Stimulated activated CD8-positive, alpha-beta memory T cell treated with anti-CD3 and anti-CD28 coated beads, Interleukin-4, amount 100 ng/mL, for 24 hours (primary cell): ENCODE data around the gene RMI1.

ENCODE experiments used
- DNase-seq: peaks from one replicate; pipeline ENCODE4 v3.0.0-alpha.2; 2020; ENCODE audit warnings: low read depth

The RMI1 gene

GRCh38 chr9:83969602-83970001 is 11.0 kb upstream of the RMI1 start:
- DNase-seq = no peak

- no peak for DNase-seq
Measured at GRCh38 chr9:83971485-83971884, 9.1 kb upstream of the RMI1 start.

GRCh38 chr9:83972286-83972685 is 8.3 kb upstream of the RMI1 start:
- no peak for DNase-seq

- DNase-seq = no peak
Measured at GRCh38 chr9:83975300-83975699, 5.3 kb upstream of the RMI1 start.

- no peak for DNase-seq
Measured at GRCh38 chr9:83976372-83976771, 4.2 kb upstream of the RMI1 start.

- no peak for DNase-seq
Measured at GRCh38 chr9:83977196-83977595, 3.4 kb upstream of the RMI1 start.

GRCh38 chr9:83978992-83979811 is 1.4 kb upstream of the RMI1 start:
- peak; percentile 79 for DNase-seq

GRCh38 chr9:83979812-83980394 is 702 bp upstream of the RMI1 start, which contains the start of gene HNRNPK:
TSS of gene HNRNPK (minus strand) at chr9:83980215. CDS start at chr9:83978252, 1,963 bp downstream.
- DNase-seq = peak; percentile 99

GRCh38 chr9:83981126-83981871 is 694 bp downstream of the RMI1 start:
- DNase-seq = no peak

- DNase-seq = no peak
Measured at GRCh38 chr9:83986195-83986594, 5.6 kb downstream of the RMI1 start.

- peak; percentile 3 for DNase-seq
Measured at GRCh38 chr9:83986765-83987401, 6.3 kb downstream of the RMI1 start.

GRCh38 chr9:83987402-83987791 is 6.8 kb downstream of the RMI1 start:
- no peak for DNase-seq

GRCh38 chr9:83988411-83988810 is 7.8 kb downstream of the RMI1 start:
- DNase-seq = no peak

GRCh38 chr9:83991355-83991754 is 10.8 kb downstream of the RMI1 start:
- no peak for DNase-seq

GRCh38 chr9:83992407-83992806 is 11.8 kb downstream of the RMI1 start:
- DNase-seq = no peak

- no peak for DNase-seq
Measured at GRCh38 chr9:83992901-83993300, 12.3 kb downstream of the RMI1 start.

GRCh38 chr9:83996126-83996525 is 15.5 kb downstream of the RMI1 start:
- no peak for DNase-seq

GRCh38 chr9:83999141-83999918 is 18.7 kb downstream of the RMI1 start:
- no peak for DNase-seq

- DNase-seq = no peak
Measured at GRCh38 chr9:84000186-84000585, 19.6 kb downstream of the RMI1 start.

GRCh38 chr9:84001621-84002020 is 21.0 kb downstream of the RMI1 start:
- DNase-seq = no peak

- no peak for DNase-seq
Measured at GRCh38 chr9:84002344-84002743, 21.7 kb downstream of the RMI1 start.

GRCh38 chr9:84003246-84003645 is 22.6 kb downstream of the RMI1 start:
- DNase-seq = no peak
